Sigmoid colon (tissue), 7 donors: ENCODE data around the gene HSDL1. TPM values are rescaled to one million over a fixed set of nuclear protein-coding genes. Genes with fewer than 3 reads are reported as not detected.

ENCODE experiments used
- DNase-seq: peaks from one replicate; pipeline ENCODE4 v3.0.0-alpha.2; 2019
- H3K27ac ChIP-seq, 4 donors: fragments of 200-600 bp; sonication (generic); one replicate each; pipeline ENCODE4 v1.5.1; 2016 to 2019; ENCODE audit warnings: mild to moderate bottlenecking in 1 of 4
- H3K27me3 ChIP-seq, 3 donors: fragments of 200-600 bp; sonication (generic); one replicate each; pipeline ENCODE4 v1.5.1; 2019; ENCODE audit warnings: mild to moderate bottlenecking in 1 of 3
- H3K36me3 ChIP-seq, 4 donors: fragments of 200-600 bp; sonication (generic); one replicate each; pipeline ENCODE4 v1.5.1; 2016 to 2019
- H3K4me1 ChIP-seq, 4 donors: fragments of 200-600 bp; sonication (generic); one replicate each; pipeline ENCODE4 v1.5.1; 2017 to 2019
- H3K4me3 ChIP-seq, 4 donors: fragments of 200-600 bp; sonication (generic); one replicate each; pipeline ENCODE4 v1.5.1; 2017 to 2019; ENCODE audit warnings: mild to moderate bottlenecking in 2 of 4, moderate library complexity in 1 of 4
- H3K9me3 ChIP-seq, 4 donors: fragments of 200-600 bp in 3 of 4; sonication (generic) in 3 of 4; one replicate each; pipeline versions ENCODE4 v1.5.1 to v1.6.1; 2013 to 2019
- CTCF ChIP-seq, 4 experiments: fragments of 450-650 bp in 3 of 4; fragments of 200-600 bp in 1 of 4; IDR thresholded peaks; one replicate each; pipeline ENCODE4 v1.5.1; 2016 to 2019; ENCODE audit warnings: antibody characterized with exemption in 4 of 4, mild to moderate bottlenecking in 3 of 4, moderate library complexity in 2 of 4
- EP300 ChIP-seq, 4 donors: sonication (generic); formaldehyde crosslinking; IDR thresholded peaks; one replicate each; pipeline ENCODE4 v1.6.1; 2017; ENCODE audit warnings: antibody characterized with exemption in 4 of 4
- POLR2A ChIP-seq, 2 donors: fragments of 450-650 bp; IDR thresholded peaks; one replicate each; pipeline ENCODE4 v1.6.1; 2016; ENCODE audit warnings: antibody characterized with exemption in 2 of 2, mild to moderate bottlenecking in 2 of 2, moderate library complexity in 2 of 2
- POLR2AphosphoS5 ChIP-seq, 4 donors: sonication (generic); formaldehyde crosslinking; IDR thresholded peaks; one replicate each; pipeline ENCODE4 v1.6.1; 2017; ENCODE audit warnings: antibody characterized with exemption in 4 of 4
- WGBS, 2 donors: extraction: QIAGEN DNeasy Blood & Tissue Kit; methylation state at CpG; one replicate each; pipeline ENCODE4 v1.1.7; 2013; 5-methylcytosine and 5-hydroxymethylcytosine counted together
- intact Hi-C: fragments of 100-400 bp; cut with DNase I; formaldehyde crosslinking; loops from one replicate; pipeline ENCODE4 v1.15.1; 2023
- polyA plus RNA-seq, 3 donors: library from polyadenylated mRNA; stranded (reverse); fragments of 200-250 nt; gene quantifications; one replicate each; pipeline ENCODE4 v1.2.3, GENCODE V29; 2013
- total RNA-seq, 4 donors: library from RNA; depleted of rRNA; stranded (reverse); fragments of >200 nt; gene quantifications; one replicate each; pipeline ENCODE4 v1.1.0, GENCODE V29; 2016
- donor health status: healthy with polysubstance abuse.
- donor health status: Bipolar disorder and iron deficiency.
- donor health status: healthy.

HSDL1 gene
- total and polyA plus RNA-seq, 7 donors: 5.3 to 27.8 (median 11.4) TPM

- no peak overlapping the region for H3K4me3 ChIP-seq
- no peak for DNase-seq
- WGBS, 2 donors: 82 to 83% methylated on average over 8 of the region's 8 CpGs
- H3K9me3 ChIP-seq: no peaks in the 10 kb centered on the region
- intact Hi-C loops: no loop called here
- no peaks in the 10 kb centered on the region for H3K27me3 ChIP-seq
- TF ChIP-seq POLR2A (IDR thresholded peaks at IDR 0.05): no peak
- no peak for TF ChIP-seq POLR2AphosphoS5 (IDR thresholded peaks at IDR 0.05)
- TF ChIP-seq CTCF (IDR thresholded peaks at IDR 0.05): no peak
- no peak for TF ChIP-seq EP300 (IDR thresholded peaks at IDR 0.05)
- H3K4me1 ChIP-seq: peaks cover 0 to 13% (median 3%) of the 10 kb centered on the region in 4 donors
- H3K27ac ChIP-seq: no peak overlapping the region
- peaks cover 42 to 96% (median 52%) of the 10 kb centered on the region in 4 donors for H3K36me3 ChIP-seq
These were observed 59.7 kb downstream of the HSDL1 start for GRCh38 chr16:84085271-84085667.

- Histone ChIP-seq H3K4me1 (peaks cover 0 to 13% (median 3%) of the 10 kb centered on the region in 4 donors), H3K36me3 (peaks cover 47 to 96% (median 48%) of the 10 kb centered on the region in 4 donors), H3K27me3 (no peaks in the 10 kb centered on the region), H3K27ac (no peak overlapping the region), H3K4me3 (no peak overlapping the region), H3K9me3 (no peaks in the 10 kb centered on the region)
- 41 to 53% methylated on average over 11 of the region's 11 CpGs for WGBS, 2 donors
- TF ChIP-seq EP300 (IDR thresholded peaks at IDR 0.05): no peak
- TF ChIP-seq CTCF (IDR thresholded peaks at IDR 0.05): peak in 3 of 4 experiments; percentile 22 to 57 (median 41)
- intact Hi-C loops: no loop called here
- DNase-seq: peak; percentile 70
These were observed 60.3 kb downstream of the HSDL1 start for GRCh38 chr16:84084570-84085270.

- H3K36me3 ChIP-seq: peaks cover 38 to 96% (median 43%) of the 10 kb centered on the region in 4 donors
- DNase-seq: no peak
- WGBS, 2 donors: 86 to 87% methylated on average over 11 of the region's 11 CpGs
- peaks cover 0 to 13% (median 3%) of the 10 kb centered on the region in 4 donors for H3K4me1 ChIP-seq
- intact Hi-C loops: no loop called here
- H3K27me3 ChIP-seq: no peaks in the 10 kb centered on the region
- peak overlapping the region in 1 of 4 donors; percentile 49 for H3K27ac ChIP-seq
- TF ChIP-seq CTCF (IDR thresholded peaks at IDR 0.05): no peak
- TF ChIP-seq POLR2A (IDR thresholded peaks at IDR 0.05): no peak
- no peak for TF ChIP-seq EP300 (IDR thresholded peaks at IDR 0.05)
- TF ChIP-seq POLR2AphosphoS5 (IDR thresholded peaks at IDR 0.05): peak in 3 of 4 donors; percentile 36 to 74 (median 67)
- no peak overlapping the region for H3K4me3 ChIP-seq
- H3K9me3 ChIP-seq: no peaks in the 10 kb centered on the region
These were observed 62.0 kb downstream of the HSDL1 start for GRCh38 chr16:84082835-84083569.

GRCh38 chr16:84082110-84082509, 62.9 kb downstream of the HSDL1 start:
- Histone ChIP-seq H3K9me3 (no peaks in the 10 kb centered on the region), H3K36me3 (peaks cover 37 to 93% (median 42%) of the 10 kb centered on the region in 4 donors), H3K4me1 (peaks cover 0 to 13% (median 3%) of the 10 kb centered on the region in 4 donors), H3K4me3 (no peak overlapping the region), H3K27ac (peak overlapping the region in 1 of 4 donors; percentile 49), H3K27me3 (no peaks in the 10 kb centered on the region)
- WGBS, 2 donors: 87 to 88% methylated on average over 6 of the region's 6 CpGs
- intact Hi-C loops: no loop called here
- TF ChIP-seq POLR2A (IDR thresholded peaks at IDR 0.05) (no peak), CTCF (IDR thresholded peaks at IDR 0.05) (no peak), EP300 (IDR thresholded peaks at IDR 0.05) (no peak)
- no peak for DNase-seq
